ENCODE data around the gene ZDHHC7. TPM values are rescaled to one million over a fixed set of nuclear protein-coding genes. Genes with fewer than 3 reads are reported as not detected.

The ZDHHC7 gene
- total RNA-seq, 2 experiments from 2014 or later, result 20.7 to 23.6 TPM

GRCh38 chr16:84959784-84960417 lies 51.4 kb downstream of the ZDHHC7 start:
- POLR2A ChIA-PET, result no interaction called here
- intact Hi-C loops (cut with micrococcal nuclease), result loop anchor here (10.0 kb wide), 1 partner anchor 315 kb away; the partner anchor contains the start of gene KLHL36
- H3K4me1 Mint-ChIP-seq (ENCODE audit: low read depth), result peaks cover 3% of the 10 kb centered on the region
- H3K36me3 Mint-ChIP-seq (ENCODE audit: low read depth), result no peaks in the 10 kb centered on the region
- H3K27me3 Mint-ChIP-seq, result no peaks in the 10 kb centered on the region
- no peaks in the 10 kb centered on the region for H3K9me3 Mint-ChIP-seq
- H3K4me3 Mint-ChIP-seq, result no peak overlapping the region
- no peak overlapping the region for H3K27ac Mint-ChIP-seq
- ATAC-seq, result no peak
- no peak for DNase-seq
- TF ChIP-seq, protein P1, sequence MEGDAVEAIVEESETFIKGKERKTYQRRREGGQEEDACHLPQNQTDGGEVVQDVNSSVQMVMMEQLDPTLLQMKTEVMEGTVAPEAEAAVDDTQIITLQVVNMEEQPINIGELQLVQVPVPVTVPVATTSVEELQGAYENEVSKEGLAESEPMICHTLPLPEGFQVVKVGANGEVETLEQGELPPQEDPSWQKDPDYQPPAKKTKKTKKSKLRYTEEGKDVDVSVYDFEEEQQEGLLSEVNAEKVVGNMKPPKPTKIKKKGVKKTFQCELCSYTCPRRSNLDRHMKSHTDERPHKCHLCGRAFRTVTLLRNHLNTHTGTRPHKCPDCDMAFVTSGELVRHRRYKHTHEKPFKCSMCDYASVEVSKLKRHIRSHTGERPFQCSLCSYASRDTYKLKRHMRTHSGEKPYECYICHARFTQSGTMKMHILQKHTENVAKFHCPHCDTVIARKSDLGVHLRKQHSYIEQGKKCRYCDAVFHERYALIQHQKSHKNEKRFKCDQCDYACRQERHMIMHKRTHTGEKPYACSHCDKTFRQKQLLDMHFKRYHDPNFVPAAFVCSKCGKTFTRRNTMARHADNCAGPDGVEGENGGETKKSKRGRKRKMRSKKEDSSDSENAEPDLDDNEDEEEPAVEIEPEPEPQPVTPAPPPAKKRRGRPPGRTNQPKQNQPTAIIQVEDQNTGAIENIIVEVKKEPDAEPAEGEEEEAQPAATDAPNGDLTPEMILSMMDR (IDR thresholded peaks at IDR 0.05), result no peak
- CTCF ChIA-PET, result no interaction called here

GRCh38 chr16:84959045-84959576 lies 52.2 kb downstream of the ZDHHC7 start:
- TF ChIP-seq, protein P1 (IDR thresholded peaks at IDR 0.05), result no peak
- Mint-ChIP-seq H3K4me1 (ENCODE audit: low read depth) (peaks cover 3% of the 10 kb centered on the region), H3K36me3 (ENCODE audit: low read depth) (no peaks in the 10 kb centered on the region), H3K9me3 (no peaks in the 10 kb centered on the region), H3K27me3 (no peaks in the 10 kb centered on the region), H3K4me3 (no peak overlapping the region), H3K27ac (no peak overlapping the region)
- ATAC-seq (no peak), DNase-seq (no peak)
- ChIA-PET POLR2A (no interaction called here), CTCF (no interaction called here)
- intact Hi-C loops (cut with micrococcal nuclease), result loop anchor here (10.0 kb wide), 1 partner anchor 314 kb away; the partner anchor contains the start of gene KLHL36

- TF ChIP-seq, protein P1 (IDR thresholded peaks at IDR 0.05), result no peak
- Mint-ChIP-seq H3K9me3 (no peaks in the 10 kb centered on the region), H3K27ac (no peak overlapping the region), H3K4me1 (ENCODE audit: low read depth) (peaks cover 3% of the 10 kb centered on the region), H3K27me3 (no peaks in the 10 kb centered on the region), H3K4me3 (no peak overlapping the region), H3K36me3 (ENCODE audit: low read depth) (no peaks in the 10 kb centered on the region)
- ATAC-seq, result no peak
- ChIA-PET CTCF (interaction anchor here (1.0 to 1.2 kb wide), 2 partner anchors 13 to 219 kb away, joined by 3 to 9 read pairs; no protein-coding TSS in a partner anchor), POLR2A (no interaction called here)
- DNase-seq, result no peak
- intact Hi-C loops (cut with micrococcal nuclease), result loop anchor here (10.0 kb wide), 1 partner anchor 313 kb away; the partner anchor contains the start of gene KLHL36
Observed at GRCh38 chr16:84957792-84958191, 53.5 kb downstream of the ZDHHC7 start.

GRCh38 chr16:84957192-84957591 lies 54.1 kb downstream of the ZDHHC7 start:
- ATAC-seq (no peak), DNase-seq (no peak)
- Mint-ChIP-seq H3K4me1 (ENCODE audit: low read depth) (peaks cover 3% of the 10 kb centered on the region), H3K36me3 (ENCODE audit: low read depth) (no peaks in the 10 kb centered on the region), H3K27ac (no peak overlapping the region), H3K4me3 (no peak overlapping the region), H3K9me3 (no peaks in the 10 kb centered on the region), H3K27me3 (no peaks in the 10 kb centered on the region)
- TF ChIP-seq, protein P1 (IDR thresholded peaks at IDR 0.05), result no peak
- intact Hi-C loops (cut with micrococcal nuclease), result loop anchor here (10.0 kb wide), 1 partner anchor 312 kb away; the partner anchor contains the start of gene KLHL36
- ChIA-PET CTCF (interaction anchor here (1.2 kb wide), 1 partner anchor 14 kb away, joined by 9 read pairs; no protein-coding TSS in a partner anchor), POLR2A (no interaction called here)

DNA sequence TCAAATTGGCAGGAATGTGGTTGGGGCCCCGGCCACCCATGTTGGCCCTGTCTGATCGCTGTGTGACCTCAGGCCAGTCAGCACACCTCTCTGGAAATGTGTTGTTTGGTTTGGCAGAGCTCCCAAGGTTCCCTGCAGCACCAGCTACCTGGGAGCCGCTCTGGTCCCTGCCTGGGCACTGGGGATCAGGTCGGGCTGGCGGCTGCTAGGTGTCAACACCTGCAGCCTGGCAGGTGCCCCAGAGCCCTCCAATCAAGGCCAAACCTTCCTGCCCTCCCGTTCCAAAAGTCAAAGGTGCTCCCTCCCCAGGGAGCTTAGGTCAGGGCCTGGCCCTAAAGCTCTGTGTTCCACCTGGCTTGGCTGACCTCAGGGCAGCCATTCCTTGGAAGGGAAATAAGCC lies 55.9 kb downstream of the ZDHHC7 start:
- no peak overlapping the region for H3K4me3 Mint-ChIP-seq
- no peaks in the 10 kb centered on the region for H3K36me3 Mint-ChIP-seq (ENCODE audit: low read depth)
- TF ChIP-seq, protein P1 (IDR thresholded peaks at IDR 0.05), result no peak
- H3K9me3 Mint-ChIP-seq, result no peaks in the 10 kb centered on the region
- POLR2A ChIA-PET, result no interaction called here
- ATAC-seq, result no peak
- H3K27me3 Mint-ChIP-seq, result no peaks in the 10 kb centered on the region
- DNase-seq, result no peak
- no peak overlapping the region for H3K27ac Mint-ChIP-seq
- H3K4me1 Mint-ChIP-seq (ENCODE audit: low read depth), result peaks cover 3% of the 10 kb centered on the region
- CTCF ChIA-PET, result interaction anchor here (1.4 to 6.9 kb wide), 6 partner anchors 8 to 217 kb away, joined by 4 to 76 read pairs (median 28); no protein-coding TSS in a partner anchor
- intact Hi-C loops (cut with micrococcal nuclease), result loop anchor here (10.0 kb wide), 1 partner anchor 311 kb away; the partner anchor contains the start of gene KLHL36

Data from activated CD8-positive, alpha-beta T cell treated with anti-CD3 and anti-CD28 coated beads for 36 hours (primary cell).